Activated T-helper 1 cell treated with anti-CD3 and anti-CD28 coated beads, Interleukin-12 subunit alpha, Interleukin-12 subunit beta, Interleukin-2, Interleukin-4 antibody, amounts not matched to agents 30 ng/mL and 10 ng/mL and 1 ng/mL, durations not matched to agents 14 hours and 24 hours and 36 hours (primary cell): Measurements from ENCODE around the gene ELF5. TPM values are rescaled to one million over a fixed set of nuclear protein-coding genes. Genes with fewer than 3 reads are reported as not detected.

Experiments
- DNase-seq: peaks from one replicate; pipeline ENCODE4 v3.0.0; 2021; ENCODE audit warnings: low spot score
- H3K27ac Mint-ChIP-seq: one replicate; pipeline ENCODE4 v1.8.0; 2021; ENCODE audit warnings: mild to moderate bottlenecking, mixed read lengths
- H3K27me3 Mint-ChIP-seq: one replicate; pipeline ENCODE4 v1.8.0; 2022; ENCODE audit warnings: mild to moderate bottlenecking, moderate library complexity, mixed read lengths; ENCODE audit not compliant: insufficient read depth
- H3K36me3 Mint-ChIP-seq: one replicate; pipeline ENCODE4 v1.8.0; 2021; ENCODE audit warnings: low read depth, mixed read lengths
- H3K4me1 Mint-ChIP-seq: one replicate; pipeline ENCODE4 v1.8.0; 2021; ENCODE audit warnings: low read depth, mixed read lengths
- H3K4me3 Mint-ChIP-seq: one replicate; pipeline ENCODE4 v1.8.0; 2021; ENCODE audit warnings: mild to moderate bottlenecking, moderate library complexity, mixed read lengths
- H3K9me3 Mint-ChIP-seq: one replicate; pipeline ENCODE4 v1.8.0; 2021; ENCODE audit warnings: mixed read lengths
- intact Hi-C: fragments of 100-400 bp; cut with micrococcal nuclease; formaldehyde crosslinking; loops from one replicate; pipeline ENCODE4 v1.15.1; 2024
- total RNA-seq: library from RNA; stranded (reverse); gene quantifications from 2 replicates; pipeline ENCODE4 v1.2.3, GENCODE V29; 2022

ELF5 gene
- total RNA-seq, 1 donor from 2014 or later, result not detected

- intact Hi-C loops, result no loop called here
- Mint-ChIP-seq H3K4me1 (peaks cover 22% of the 10 kb centered on the region), H3K27me3 (peaks cover 1% of the 10 kb centered on the region), H3K36me3 (peaks cover 16% of the 10 kb centered on the region), H3K27ac (no peak overlapping the region), H3K9me3 (no peaks in the 10 kb centered on the region), H3K4me3 (no peak overlapping the region)
- DNase-seq, result no peak
These were observed 62.5 kb downstream of the ELF5 start for GRCh38 chr11:34451053-34451452.

- Mint-ChIP-seq H3K4me1 (peaks cover 22% of the 10 kb centered on the region), H3K27ac (no peak overlapping the region), H3K27me3 (peaks cover 3% of the 10 kb centered on the region), H3K9me3 (no peaks in the 10 kb centered on the region), H3K36me3 (peaks cover 11% of the 10 kb centered on the region), H3K4me3 (no peak overlapping the region)
- no peak for DNase-seq
- intact Hi-C loops, result no loop called here
These were observed 64.6 kb downstream of the ELF5 start for GRCh38 chr11:34449013-34449412.

GRCh38 chr11:34448223-34448994 is 65.2 kb downstream of the ELF5 start:
- H3K27me3 Mint-ChIP-seq, result peaks cover 3% of the 10 kb centered on the region
- peaks cover 10% of the 10 kb centered on the region for H3K36me3 Mint-ChIP-seq
- H3K9me3 Mint-ChIP-seq, result no peaks in the 10 kb centered on the region
- DNase-seq, result no peak
- intact Hi-C loops, result no loop called here
- no peak overlapping the region for H3K4me3 Mint-ChIP-seq
- H3K27ac Mint-ChIP-seq, result no peak overlapping the region
- peaks cover 22% of the 10 kb centered on the region for H3K4me1 Mint-ChIP-seq

GRCh38 chr11:34447044-34447443 is 66.5 kb downstream of the ELF5 start:
- Mint-ChIP-seq H3K9me3 (no peaks in the 10 kb centered on the region), H3K36me3 (peaks cover 6% of the 10 kb centered on the region), H3K27me3 (peaks cover 3% of the 10 kb centered on the region), H3K27ac (no peak overlapping the region), H3K4me1 (peaks cover 27% of the 10 kb centered on the region), H3K4me3 (no peak overlapping the region)
- no peak for DNase-seq
- intact Hi-C loops, result no loop called here

- Mint-ChIP-seq H3K36me3 (peaks cover 6% of the 10 kb centered on the region), H3K4me3 (no peak overlapping the region), H3K4me1 (peaks cover 27% of the 10 kb centered on the region), H3K27me3 (peaks cover 3% of the 10 kb centered on the region), H3K9me3 (no peaks in the 10 kb centered on the region), H3K27ac (no peak overlapping the region)
- intact Hi-C loops, result no loop called here
- no peak for DNase-seq
These were observed 67.2 kb downstream of the ELF5 start for GRCh38 chr11:34446386-34446785.

GRCh38 chr11:34445956-34446355 is 67.6 kb downstream of the ELF5 start:
- Mint-ChIP-seq H3K36me3 (peaks cover 6% of the 10 kb centered on the region), H3K4me1 (peaks cover 27% of the 10 kb centered on the region), H3K27me3 (peaks cover 3% of the 10 kb centered on the region), H3K27ac (no peak overlapping the region), H3K4me3 (no peak overlapping the region), H3K9me3 (no peaks in the 10 kb centered on the region)
- DNase-seq, result no peak
- intact Hi-C loops, result no loop called here

GRCh38 chr11:34444428-34444827 is 69.2 kb downstream of the ELF5 start:
- DNase-seq, result no peak
- Mint-ChIP-seq H3K27me3 (peaks cover 3% of the 10 kb centered on the region), H3K4me3 (no peak overlapping the region), H3K4me1 (peaks cover 36% of the 10 kb centered on the region), H3K27ac (no peak overlapping the region), H3K9me3 (no peaks in the 10 kb centered on the region), H3K36me3 (peaks cover 3% of the 10 kb centered on the region)
- intact Hi-C loops, result no loop called here

GRCh38 chr11:34443136-34443535 is 70.5 kb downstream of the ELF5 start:
- H3K36me3 Mint-ChIP-seq, result peaks cover 3% of the 10 kb centered on the region
- intact Hi-C loops, result no loop called here
- H3K27me3 Mint-ChIP-seq, result peaks cover 3% of the 10 kb centered on the region
- DNase-seq, result no peak
- H3K27ac Mint-ChIP-seq, result no peak overlapping the region
- H3K4me1 Mint-ChIP-seq, result peaks cover 29% of the 10 kb centered on the region
- no peaks in the 10 kb centered on the region for H3K9me3 Mint-ChIP-seq
- no peak overlapping the region for H3K4me3 Mint-ChIP-seq

GRCh38 chr11:34441814-34442213 is 71.8 kb downstream of the ELF5 start:
- Mint-ChIP-seq H3K9me3 (no peaks in the 10 kb centered on the region), H3K27ac (no peak overlapping the region), H3K36me3 (peaks cover 3% of the 10 kb centered on the region), H3K4me1 (peaks cover 19% of the 10 kb centered on the region), H3K27me3 (peaks cover 2% of the 10 kb centered on the region), H3K4me3 (no peak overlapping the region)
- intact Hi-C loops, result no loop called here
- DNase-seq, result no peak

GRCh38 chr11:34439610-34440198 is 73.9 kb downstream of the ELF5 start:
- peaks cover 3% of the 10 kb centered on the region for H3K36me3 Mint-ChIP-seq
- H3K27me3 Mint-ChIP-seq, result no peaks in the 10 kb centered on the region
- intact Hi-C loops, result loop anchor here (1.0 to 10.0 kb wide), 11 partner anchors 29 to 1545 kb away; partner anchors contain the start of genes APIP, C11orf91, CD59 and CSTF3
- peaks cover 26% of the 10 kb centered on the region for H3K4me1 Mint-ChIP-seq
- DNase-seq, result no peak
- no peaks in the 10 kb centered on the region for H3K9me3 Mint-ChIP-seq
- H3K27ac Mint-ChIP-seq, result peak overlapping the region; percentile 92
- H3K4me3 Mint-ChIP-seq, result peak overlapping the region; percentile 93

- DNase-seq, result peak; percentile 97
- Mint-ChIP-seq H3K36me3 (peaks cover 3% of the 10 kb centered on the region), H3K27ac (peak within 1 kb of the TSS; percentile 92), H3K9me3 (no peaks in the 10 kb centered on the region), H3K4me3 (peak within 1 kb of the TSS; percentile 93), H3K4me1 (peaks cover 26% of the 10 kb centered on the region), H3K27me3 (no peaks in the 10 kb centered on the region)
- intact Hi-C loops, result loop anchor here (1.0 to 10.0 kb wide), 15 partner anchors 30 to 1544 kb away; partner anchors contain the start of genes ABTB2, APIP, C11orf91 and CAPRIN1
These were observed 74.8 kb downstream of the ELF5 start, which contains the start of gene CAT for GRCh38 chr11:34438529-34439507. TSS of gene CAT (plus strand) at chr11:34438934. CDS start at chr11:34439014, 80 bp downstream.

GRCh38 chr11:34437224-34438125 is 76.1 kb downstream of the ELF5 start:
- intact Hi-C loops, result loop anchor here (1.0 to 10.0 kb wide), 14 partner anchors 31 to 1543 kb away; partner anchors contain the start of genes ABTB2, C11orf91, CAPRIN1 and CD59
- DNase-seq, result no peak
- H3K4me1 Mint-ChIP-seq, result peaks cover 21% of the 10 kb centered on the region
- no peak overlapping the region for H3K27ac Mint-ChIP-seq
- H3K36me3 Mint-ChIP-seq, result peaks cover 3% of the 10 kb centered on the region
- H3K27me3 Mint-ChIP-seq, result no peaks in the 10 kb centered on the region
- no peaks in the 10 kb centered on the region for H3K9me3 Mint-ChIP-seq
- no peak overlapping the region for H3K4me3 Mint-ChIP-seq
